Vagina (tissue), 2 donors: Measurements from ENCODE around the gene ABR. TPM values are rescaled to one million over a fixed set of nuclear protein-coding genes. Genes with fewer than 3 reads are reported as not detected.
"Not testable (repeated sequence)": the region's sequence is repeated elsewhere in the genome, so short reads cannot be mapped to it uniquely, and the experiment has no call there.

Source experiments
- DNase-seq, 2 donors: peaks; one replicate each; pipeline ENCODE4 v3.0.0-alpha.2; 2017; ENCODE audit errors: extremely low spot score in 2 of 2
- H3K27ac ChIP-seq: fragments of 200-600 bp; sonication (generic); one replicate; pipeline ENCODE4 v1.5.1; 2019
- H3K27me3 ChIP-seq: fragments of 200-600 bp; sonication (generic); one replicate; pipeline ENCODE4 v1.5.1; 2019
- H3K36me3 ChIP-seq, 2 donors: fragments of 200-600 bp; sonication (generic); one replicate each; pipeline ENCODE4 v1.5.1; 2017 to 2019
- H3K4me1 ChIP-seq: fragments of 200-600 bp; sonication (generic); one replicate; pipeline ENCODE4 v1.5.1; 2019
- H3K4me3 ChIP-seq, 2 donors: fragments of 200-600 bp; sonication (generic); 1 replicate in 1 of 2; 2 replicates in 1 of 2; pipeline ENCODE4 v1.5.1; 2016 to 2019
- H3K9me3 ChIP-seq: fragments of 200-600 bp; sonication (generic); one replicate; pipeline ENCODE4 v1.5.1; 2019
- POLR2A ChIP-seq, 2 donors: fragments of 450-650 bp; IDR thresholded peaks; one replicate each; pipeline ENCODE4 v1.6.1; 2017; ENCODE audit warnings: antibody characterized with exemption in 2 of 2, mild to moderate bottlenecking in 2 of 2, moderate library complexity in 2 of 2
- POLR2AphosphoS5 ChIP-seq, 2 donors: sonication (generic); formaldehyde crosslinking; IDR thresholded peaks; one replicate each; pipeline ENCODE4 v1.9.0; 2017; ENCODE audit warnings: antibody characterized with exemption in 2 of 2, mild to moderate bottlenecking in 2 of 2, low read depth in 1 of 2; ENCODE audit not compliant: insufficient read depth in 1 of 2
- intact Hi-C: fragments of 100-400 bp; cut with DNase I; formaldehyde crosslinking; loops from one replicate; pipeline ENCODE4 v1.15.1; 2023
- total RNA-seq: library from RNA; depleted of rRNA; stranded (reverse); fragments of >200 nt; gene quantifications from one replicate; pipeline ENCODE4 v1.2.3, GENCODE V29; 2016
- TF ChIP-seq, protein P1 (sequence below), 3 experiments: fragments of 450-650 bp in 2 of 3; fragments of 200-600 bp in 1 of 3; sonication (generic) in 1 of 3; IDR thresholded peaks; one replicate each; pipeline ENCODE4 v1.5.1; 2017 to 2019; ENCODE audit warnings: antibody characterized with exemption in 3 of 3, mild to moderate bottlenecking in 2 of 3, moderate library complexity in 2 of 3

The ABR gene
- total RNA-seq, 1 donor from 2014 or later, result 90.8 TPM

DNA sequence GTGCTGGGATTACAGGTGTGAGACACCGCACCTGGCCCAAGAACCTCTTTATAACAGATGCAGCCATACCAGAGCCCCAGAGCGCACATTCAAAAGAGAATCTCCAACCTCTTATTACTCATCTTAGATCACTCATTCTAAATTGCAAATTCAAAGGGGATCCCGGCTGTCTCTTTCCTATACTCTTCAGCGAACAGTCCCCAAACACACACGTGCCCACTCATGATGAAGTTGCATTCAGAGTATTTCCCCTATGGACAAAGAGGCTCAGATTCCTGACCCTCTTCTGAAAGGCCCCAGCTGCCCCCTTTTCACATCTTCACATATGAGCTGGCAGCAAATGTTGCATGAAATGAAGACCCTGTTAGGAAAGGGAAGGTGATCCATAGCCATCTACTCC lies 22.5 kb upstream of the ABR start:
- Histone ChIP-seq H3K36me3 (no peaks in the 10 kb centered on the region), H3K27ac (peak overlapping the region; percentile 73), H3K27me3 (no peaks in the 10 kb centered on the region), H3K9me3 (no peaks in the 10 kb centered on the region), H3K4me3 (no peak overlapping the region), H3K4me1 (peaks cover 31% of the 10 kb centered on the region)
- intact Hi-C loops, result no loop called here
- no peak for TF ChIP-seq POLR2AphosphoS5 (IDR thresholded peaks at IDR 0.05; ENCODE audit: insufficient read depth in 1 of 2, low read depth in 1 of 2)
- TF ChIP-seq, protein P1, sequence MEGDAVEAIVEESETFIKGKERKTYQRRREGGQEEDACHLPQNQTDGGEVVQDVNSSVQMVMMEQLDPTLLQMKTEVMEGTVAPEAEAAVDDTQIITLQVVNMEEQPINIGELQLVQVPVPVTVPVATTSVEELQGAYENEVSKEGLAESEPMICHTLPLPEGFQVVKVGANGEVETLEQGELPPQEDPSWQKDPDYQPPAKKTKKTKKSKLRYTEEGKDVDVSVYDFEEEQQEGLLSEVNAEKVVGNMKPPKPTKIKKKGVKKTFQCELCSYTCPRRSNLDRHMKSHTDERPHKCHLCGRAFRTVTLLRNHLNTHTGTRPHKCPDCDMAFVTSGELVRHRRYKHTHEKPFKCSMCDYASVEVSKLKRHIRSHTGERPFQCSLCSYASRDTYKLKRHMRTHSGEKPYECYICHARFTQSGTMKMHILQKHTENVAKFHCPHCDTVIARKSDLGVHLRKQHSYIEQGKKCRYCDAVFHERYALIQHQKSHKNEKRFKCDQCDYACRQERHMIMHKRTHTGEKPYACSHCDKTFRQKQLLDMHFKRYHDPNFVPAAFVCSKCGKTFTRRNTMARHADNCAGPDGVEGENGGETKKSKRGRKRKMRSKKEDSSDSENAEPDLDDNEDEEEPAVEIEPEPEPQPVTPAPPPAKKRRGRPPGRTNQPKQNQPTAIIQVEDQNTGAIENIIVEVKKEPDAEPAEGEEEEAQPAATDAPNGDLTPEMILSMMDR (IDR thresholded peaks at IDR 0.05), result no peak
- TF ChIP-seq POLR2A (IDR thresholded peaks at IDR 0.05), result no peak
- no peak for DNase-seq

DNA sequence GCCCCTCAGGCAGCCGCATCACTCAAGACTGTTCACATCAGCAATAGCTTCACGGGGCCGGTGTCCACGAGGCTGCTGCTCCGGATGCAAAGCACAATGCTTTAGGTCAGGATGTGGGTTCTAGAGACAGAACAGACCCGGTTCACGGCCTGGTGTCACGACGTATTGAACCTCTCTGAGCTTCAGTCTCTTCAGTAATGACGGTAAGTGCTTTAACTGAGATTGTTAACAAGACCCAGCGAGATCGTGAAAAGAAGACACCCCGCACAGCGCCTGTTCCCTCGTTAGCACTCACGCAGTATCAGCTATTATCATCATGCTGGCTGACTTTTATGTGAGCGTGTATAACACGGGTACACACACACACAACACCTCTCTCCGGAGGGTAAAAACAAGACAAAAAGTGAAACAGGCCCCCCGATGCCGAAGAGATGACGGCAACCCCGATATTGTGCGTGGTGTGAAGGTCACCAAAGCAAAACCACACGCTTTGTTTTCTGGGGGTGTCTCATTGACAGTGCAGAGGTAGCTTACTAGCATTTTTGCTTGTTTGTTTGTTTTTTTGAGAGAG lies 21.4 kb upstream of the ABR start:
- Histone ChIP-seq H3K27ac (peak overlapping the region; percentile 22), H3K27me3 (no peaks in the 10 kb centered on the region)
- intact Hi-C loops, result no loop called here

DNA sequence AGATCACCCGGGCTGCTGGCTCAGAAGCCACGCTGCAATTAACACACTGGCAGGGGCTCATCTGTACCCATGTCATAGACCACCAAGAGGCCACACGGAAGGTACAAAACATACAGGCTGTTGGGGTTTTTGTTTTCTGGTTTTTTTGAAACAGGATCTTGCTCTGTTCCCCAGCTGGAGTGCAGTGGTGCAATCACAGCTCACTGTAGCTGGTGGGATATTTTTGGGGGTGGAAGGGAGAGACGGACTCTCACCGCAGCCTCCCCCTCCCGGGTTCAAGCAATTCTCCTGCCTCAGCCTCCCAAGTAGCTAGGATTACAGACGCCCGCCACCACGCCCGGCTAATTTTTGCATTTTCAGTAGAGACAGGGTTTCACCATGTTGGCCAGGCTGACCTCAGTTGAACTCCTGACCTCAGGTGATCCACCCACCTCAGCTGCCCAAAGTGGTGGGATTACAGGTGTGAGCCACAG lies 19.5 kb upstream of the ABR start:
- TF ChIP-seq POLR2AphosphoS5 (IDR thresholded peaks at IDR 0.05; ENCODE audit: insufficient read depth in 1 of 2, low read depth in 1 of 2), result peak in 1 of 2 donors; percentile 7
- intact Hi-C loops, H3K36me3 ChIP-seq, DNase-seq, H3K4me3 ChIP-seq, H3K27me3 ChIP-seq, H3K9me3 ChIP-seq: not testable (repeated sequence)
- peak overlapping the region; percentile 87 for H3K27ac ChIP-seq
- H3K4me1 ChIP-seq, result peaks cover 38% of the 10 kb centered on the region

More for the DNA sequence above, 21.4 kb upstream of the ABR start:
- Histone ChIP-seq H3K4me1 (peaks cover 38% of the 10 kb centered on the region), H3K9me3 (no peaks in the 10 kb centered on the region), H3K4me3 (no peak overlapping the region), H3K36me3 (no peaks in the 10 kb centered on the region)
- no peak for DNase-seq
- TF ChIP-seq POLR2AphosphoS5 (IDR thresholded peaks at IDR 0.05; ENCODE audit: insufficient read depth in 1 of 2, low read depth in 1 of 2) (no peak), POLR2A (IDR thresholded peaks at IDR 0.05) (no peak)
- TF ChIP-seq, protein P1 (IDR thresholded peaks at IDR 0.05), result no peak

DNA sequence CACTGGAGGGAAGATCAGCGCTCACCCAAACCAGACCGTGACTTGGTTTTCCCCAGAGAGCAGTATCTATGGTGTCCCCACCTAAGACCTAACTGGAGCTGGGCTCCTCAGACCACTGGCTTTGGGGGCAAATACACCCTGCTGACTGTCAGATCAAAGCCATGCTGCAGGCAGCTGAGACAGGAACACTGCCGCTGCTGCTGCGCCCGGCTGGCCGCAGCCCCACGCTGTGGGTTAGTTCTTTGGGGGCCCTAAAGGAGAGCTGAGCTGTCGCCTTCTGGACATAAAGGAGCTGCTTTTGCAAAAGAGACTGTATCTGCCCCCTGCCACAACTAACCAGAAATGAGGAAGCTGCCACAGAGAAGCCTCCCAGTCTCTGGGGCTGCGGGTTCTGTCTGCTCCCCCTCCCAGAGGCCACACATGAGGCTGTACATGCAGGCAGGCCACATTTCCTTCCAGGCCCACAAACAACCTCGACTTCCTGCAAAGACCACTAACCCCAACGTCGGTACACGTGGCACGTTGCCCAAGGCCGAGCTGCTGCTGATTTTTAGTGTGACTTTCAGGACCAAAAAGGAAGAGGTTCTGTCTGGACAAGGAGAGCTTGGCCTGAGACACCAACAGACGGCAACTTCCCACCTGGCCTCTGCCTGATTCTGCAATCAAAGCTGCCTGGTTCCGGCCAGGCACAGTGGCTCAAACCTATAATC lies 18.2 kb upstream of the ABR start:
- TF ChIP-seq POLR2A (IDR thresholded peaks at IDR 0.05), result no peak
- peak in 1 of 2 donors; percentile 61 for TF ChIP-seq POLR2AphosphoS5 (IDR thresholded peaks at IDR 0.05; ENCODE audit: insufficient read depth in 1 of 2, low read depth in 1 of 2)
- H3K27me3 ChIP-seq, result no peaks in the 10 kb centered on the region
- H3K36me3 ChIP-seq, result no peaks in the 10 kb centered on the region
- H3K9me3 ChIP-seq, result no peaks in the 10 kb centered on the region
- H3K4me3 ChIP-seq, result no peak overlapping the region
- intact Hi-C loops, result no loop called here
- peaks cover 30% of the 10 kb centered on the region for H3K4me1 ChIP-seq
- H3K27ac ChIP-seq, result peak overlapping the region; percentile 87
- no peak for DNase-seq

DNA sequence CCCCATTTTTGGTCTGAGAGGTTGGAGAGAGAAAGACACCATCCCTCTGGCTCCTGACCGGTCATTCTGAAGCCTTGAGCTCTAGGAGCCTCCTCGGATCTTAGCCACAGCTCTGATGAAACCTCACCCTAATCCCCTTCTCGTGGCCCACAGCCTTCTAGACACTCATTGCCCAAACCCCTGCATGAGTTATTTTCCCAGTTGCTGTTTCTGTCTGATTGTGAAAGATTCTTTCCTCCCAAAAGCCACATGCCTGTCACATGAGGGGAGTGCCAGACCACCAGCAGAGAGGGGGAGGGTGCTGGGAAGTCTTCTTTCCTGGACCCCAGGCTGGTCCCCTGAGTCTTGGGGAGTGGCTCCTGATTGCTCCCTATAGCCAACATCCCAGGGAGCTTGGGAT lies 17.6 kb upstream of the ABR start:
- Histone ChIP-seq H3K4me1 (peaks cover 30% of the 10 kb centered on the region), H3K9me3 (no peaks in the 10 kb centered on the region), H3K27ac (peak overlapping the region; percentile 87), H3K27me3 (no peaks in the 10 kb centered on the region), H3K4me3 (no peak overlapping the region), H3K36me3 (no peaks in the 10 kb centered on the region)
- intact Hi-C loops, result no loop called here
- DNase-seq, result no peak
- TF ChIP-seq, protein P1 (IDR thresholded peaks at IDR 0.05), result no peak
- TF ChIP-seq POLR2A (IDR thresholded peaks at IDR 0.05), result peak in 1 of 2 donors; percentile 28
- peak in 1 of 2 donors; percentile 70 for TF ChIP-seq POLR2AphosphoS5 (IDR thresholded peaks at IDR 0.05; ENCODE audit: insufficient read depth in 1 of 2, low read depth in 1 of 2)

DNA sequence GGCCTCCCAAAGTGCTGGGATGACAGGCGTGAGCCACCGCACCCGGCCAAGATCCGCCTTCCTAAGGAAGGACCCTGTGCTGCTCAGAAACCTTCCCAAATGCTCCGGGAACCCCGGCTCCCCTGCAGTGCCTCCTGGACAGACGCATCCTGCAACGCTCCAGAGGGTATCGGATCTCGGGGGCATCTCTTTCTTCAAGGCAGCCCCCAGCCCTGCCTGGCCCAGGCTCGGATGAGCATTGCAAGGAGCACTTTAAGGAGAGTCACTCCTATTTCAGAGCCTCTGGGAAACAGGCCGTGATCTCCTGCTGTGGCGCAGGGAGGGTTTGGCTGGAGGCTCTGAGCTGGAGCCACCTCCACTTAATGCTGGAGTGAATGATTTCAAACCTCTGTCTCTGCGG lies 17.2 kb upstream of the ABR start:
- no peak for DNase-seq
- TF ChIP-seq, protein P1 (IDR thresholded peaks at IDR 0.05), result no peak
- no peak for TF ChIP-seq POLR2AphosphoS5 (IDR thresholded peaks at IDR 0.05; ENCODE audit: insufficient read depth in 1 of 2, low read depth in 1 of 2)
- TF ChIP-seq POLR2A (IDR thresholded peaks at IDR 0.05), result no peak
- no peak overlapping the region for H3K4me3 ChIP-seq
- no peaks in the 10 kb centered on the region for H3K9me3 ChIP-seq
- peaks cover 30% of the 10 kb centered on the region for H3K4me1 ChIP-seq
- no peaks in the 10 kb centered on the region for H3K36me3 ChIP-seq
- peak overlapping the region; percentile 87 for H3K27ac ChIP-seq
- H3K27me3 ChIP-seq, result no peaks in the 10 kb centered on the region
- intact Hi-C loops, result no loop called here
